Measurements from ENCODE around the gene CCL5. TPM values are rescaled to one million over a fixed set of nuclear protein-coding genes. Genes with fewer than 3 reads are reported as not detected.

The CCL5 gene
- total RNA-seq, 1 experiment from 2014 or later = 0.17 TPM

GRCh38 chr17:35846055-35846809 lies 33.9 kb downstream of the CCL5 start:
- Mint-ChIP-seq H3K27me3 (ENCODE audit: low read depth) (no peaks in the 10 kb centered on the region), H3K4me3 (no peak overlapping the region), H3K9me3 (no peaks in the 10 kb centered on the region), H3K36me3 (peaks cover 68% of the 10 kb centered on the region), H3K27ac (no peak overlapping the region), H3K4me1 (peaks cover 11% of the 10 kb centered on the region)
- no peak for TF ChIP-seq FOXP4 (CRISPR knock-in tag; IDR thresholded peaks at IDR 0.05)
- TF ChIP-seq MAX (CRISPR knock-in tag; IDR thresholded peaks at IDR 0.05) = no peak
- no peak for TF ChIP-seq NR1H2 (CRISPR knock-in tag; IDR thresholded peaks at IDR 0.05)
- no peak for TF ChIP-seq CDX4 (CRISPR knock-in tag; IDR thresholded peaks at IDR 0.05; ENCODE audit: borderline replicate concordance)
- TF ChIP-seq AR (CRISPR knock-in tag; IDR thresholded peaks at IDR 0.05) = no peak
- no peak for TF ChIP-seq STAT6 (CRISPR knock-in tag; conservative IDR thresholded peaks at IDR 0.05; ENCODE audit: low read depth)
- no peak for TF ChIP-seq ATF3 (CRISPR knock-in tag; conservative IDR thresholded peaks at IDR 0.05)
- TF ChIP-seq GABPB1 (CRISPR knock-in tag; IDR thresholded peaks at IDR 0.05) = no peak
- no peak for TF ChIP-seq PRDM15 (CRISPR knock-in tag; IDR thresholded peaks at IDR 0.05)
- no peak for TF ChIP-seq RELA (CRISPR knock-in tag; IDR thresholded peaks at IDR 0.05; ENCODE audit: borderline replicate concordance)
- no peak for TF ChIP-seq ERG (CRISPR knock-in tag; IDR thresholded peaks at IDR 0.05)
- TF ChIP-seq ZNF512 (CRISPR knock-in tag; IDR thresholded peaks at IDR 0.05; ENCODE audit: borderline replicate concordance) = no peak
- TF ChIP-seq CTCF (IDR thresholded peaks at IDR 0.05) = no peak
- TF ChIP-seq CREM (CRISPR knock-in tag; IDR thresholded peaks at IDR 0.05) = no peak
- no peak for TF ChIP-seq FOXP1 (CRISPR knock-in tag; IDR thresholded peaks at IDR 0.05; ENCODE audit: borderline replicate concordance)
- no peak for TF ChIP-seq SMAD3 (CRISPR knock-in tag; IDR thresholded peaks at IDR 0.05; ENCODE audit: borderline replicate concordance)
- TF ChIP-seq SP1 (CRISPR knock-in tag; conservative IDR thresholded peaks at IDR 0.05) = no peak
- TF ChIP-seq ZNF121 (CRISPR knock-in tag; IDR thresholded peaks at IDR 0.05) = no peak
- no peak for ATAC-seq
- POLR2A ChIA-PET = no interaction called here
- no peak for DNase-seq (ENCODE audit: low spot score)
- CTCF ChIA-PET = interaction anchor here (0.6 kb wide), 1 partner anchor 170 kb away, joined by 4 read pairs; no protein-coding TSS in a partner anchor
